Adrenal gland (tissue), 12 donors: ENCODE measurements around the gene BNC1. TPM values are rescaled to one million over a fixed set of nuclear protein-coding genes. Genes with fewer than 3 reads are reported as not detected.
"Not testable (repeated sequence)": the region's sequence is repeated elsewhere in the genome, so short reads cannot be mapped to it uniquely, and the experiment has no call there.

Source experiments
- DNase-seq, 7 donors: peaks; one replicate each; pipeline ENCODE4 v3.0.0-alpha.2; 2019 to 2020
- H3K27ac ChIP-seq, 5 donors: fragments of 200-600 bp; sonication (generic) in 4 of 5; 1 replicate in 3 of 5; 2 replicates in 2 of 5; pipeline versions ENCODE4 v1.5.1 to v1.8.0; 2016 to 2020; ENCODE audit warnings: mild to moderate bottlenecking in 1 of 5
- H3K27me3 ChIP-seq: fragments of 200-600 bp; 2 replicates; pipeline ENCODE4 v1.8.0; 2021
- H3K36me3 ChIP-seq, 2 donors: fragments of 200-600 bp; replicated peaks in 1 of 2; 1 replicate in 1 of 2; 2 replicates in 1 of 2; pipeline versions ENCODE4 v1.5.1 to v1.8.0; 2018 to 2022
- H3K4me1 ChIP-seq, 2 donors: fragments of 200-600 bp; replicated peaks in 1 of 2; 1 replicate in 1 of 2; 2 replicates in 1 of 2; pipeline versions ENCODE4 v1.5.1 to v1.8.0; 2018 to 2021
- H3K4me3 ChIP-seq, 4 donors: fragments of 200-600 bp; sonication (generic) in 3 of 4; one replicate each; pipeline ENCODE4 v1.5.1; 2016 to 2018
- H3K9me3 ChIP-seq, 3 donors: fragments of 200-600 bp; sonication (generic) in 1 of 3; replicated peaks in 1 of 3; 1 replicate in 2 of 3; 2 replicates in 1 of 3; pipeline versions ENCODE4 v1.5.1 to v1.8.0; 2016 to 2021
- POLR2A ChIP-seq, 2 donors: fragments of 450-650 bp; IDR thresholded peaks; one replicate each; pipeline ENCODE4 v1.6.1; 2017; ENCODE audit warnings: antibody characterized with exemption in 2 of 2, mild to moderate bottlenecking in 2 of 2, moderate library complexity in 1 of 2
- WGBS, 4 donors: extraction: QIAGEN DNeasy Blood & Tissue Kit in 2 of 4; methylation state at CpG; one replicate each; pipeline versions ENCODE4 v1.1.5 to v1.1.7; 2013 to 2017; 5-methylcytosine and 5-hydroxymethylcytosine counted together
- intact Hi-C, 2 donors: fragments of 100-400 bp; cut with DNase I; formaldehyde crosslinking; loops; one replicate each; pipeline versions ENCODE4 v1.14.1 to v1.15.0; 2022 to 2023
- polyA plus RNA-seq, 3 donors: library from polyadenylated mRNA; stranded (reverse); fragments of 200-250 nt in 2 of 3; fragments of 350-450 nt in 1 of 3; fragmentation: Illumina TruSeq in 1 of 3; extraction: RNeasy Lipid Tissue Mini Kit (QIAGEN cat#74804) in 1 of 3; gene quantifications; one replicate each; pipeline ENCODE4 v1.2.3, GENCODE V29; 2013 to 2014
- total RNA-seq, 9 donors: library from RNA; depleted of rRNA in 4 of 9; stranded (reverse); fragments of >200 nt in 4 of 9; fragments of 120-200 nt in 1 of 9; fragmentation: NEBNext Ultra II Directional in 1 of 9; extraction: Animal tissue kit (Norgen Biotek cat#: 25700) in 1 of 9; gene quantifications; one replicate each; pipeline versions ENCODE4 v1.1.0 to v1.2.4, GENCODE V29; 2013 to 2023
- TF ChIP-seq, protein P1 (sequence below), 6 experiments: fragments of 450-650 bp in 4 of 6; fragments of 200-600 bp in 2 of 6; sonication (generic) in 1 of 6; IDR thresholded peaks; 1 replicate in 5 of 6; 2 replicates in 1 of 6; pipeline versions ENCODE4 v1.5.1 to v1.8.0; 2016 to 2021; ENCODE audit warnings: antibody characterized with exemption in 6 of 6, mild to moderate bottlenecking in 2 of 6, moderate library complexity in 1 of 6
- donor health status: healthy with polysubstance abuse.
- donor health status: Bipolar disorder and iron deficiency.
- donor health status: DM: yes; HTN: yes; CAD: no.
- donor health status: DM: no; HTN: no; CAD: no.
- donor health status: DM: no; HTN: no; CAD: no.
- donor health status: DM: yes; HTN: yes; CAD: no.

The BNC1 gene
- total and polyA plus RNA-seq, 12 donors: 0.03 to 0.55 (median 0.17) TPM; not detected in 3

DNA sequence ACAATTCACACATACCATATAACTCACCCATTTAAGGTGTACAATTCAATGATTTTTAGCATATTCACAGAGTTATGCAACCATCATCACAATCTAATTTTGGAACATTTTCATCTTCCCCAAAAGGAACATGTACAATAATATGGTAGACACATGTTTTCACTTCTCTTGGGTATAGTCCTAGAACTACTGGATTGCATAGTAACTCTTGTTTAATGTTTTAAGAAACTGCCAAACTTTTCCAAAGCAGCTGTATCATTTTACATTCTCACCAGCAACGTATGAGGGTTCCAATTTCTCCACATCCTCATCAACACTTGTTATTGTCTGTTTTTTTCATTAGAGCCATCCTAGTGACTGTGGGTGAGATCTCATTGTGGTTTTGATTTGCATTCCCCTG, 14.3 kb downstream of the BNC1 start:
- WGBS, 4 donors: 34 to 63% (median 43%) methylated on average over 1 of the region's 1 CpG
- no peak overlapping the region for H3K4me3 ChIP-seq
- no peak overlapping the region for H3K27ac ChIP-seq
- no peak for DNase-seq
- no peaks in the 10 kb centered on the region for H3K9me3 ChIP-seq
- TF ChIP-seq, protein P1, sequence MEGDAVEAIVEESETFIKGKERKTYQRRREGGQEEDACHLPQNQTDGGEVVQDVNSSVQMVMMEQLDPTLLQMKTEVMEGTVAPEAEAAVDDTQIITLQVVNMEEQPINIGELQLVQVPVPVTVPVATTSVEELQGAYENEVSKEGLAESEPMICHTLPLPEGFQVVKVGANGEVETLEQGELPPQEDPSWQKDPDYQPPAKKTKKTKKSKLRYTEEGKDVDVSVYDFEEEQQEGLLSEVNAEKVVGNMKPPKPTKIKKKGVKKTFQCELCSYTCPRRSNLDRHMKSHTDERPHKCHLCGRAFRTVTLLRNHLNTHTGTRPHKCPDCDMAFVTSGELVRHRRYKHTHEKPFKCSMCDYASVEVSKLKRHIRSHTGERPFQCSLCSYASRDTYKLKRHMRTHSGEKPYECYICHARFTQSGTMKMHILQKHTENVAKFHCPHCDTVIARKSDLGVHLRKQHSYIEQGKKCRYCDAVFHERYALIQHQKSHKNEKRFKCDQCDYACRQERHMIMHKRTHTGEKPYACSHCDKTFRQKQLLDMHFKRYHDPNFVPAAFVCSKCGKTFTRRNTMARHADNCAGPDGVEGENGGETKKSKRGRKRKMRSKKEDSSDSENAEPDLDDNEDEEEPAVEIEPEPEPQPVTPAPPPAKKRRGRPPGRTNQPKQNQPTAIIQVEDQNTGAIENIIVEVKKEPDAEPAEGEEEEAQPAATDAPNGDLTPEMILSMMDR (IDR thresholded peaks at IDR 0.05): no peak
- TF ChIP-seq POLR2A (IDR thresholded peaks at IDR 0.05): no peak
- H3K4me1 ChIP-seq: no peaks in the 10 kb centered on the region
- intact Hi-C loops: no loop called here
- peaks cover 10% of the 10 kb centered on the region for H3K27me3 ChIP-seq
- no peaks in the 10 kb centered on the region for H3K36me3 ChIP-seq

DNA sequence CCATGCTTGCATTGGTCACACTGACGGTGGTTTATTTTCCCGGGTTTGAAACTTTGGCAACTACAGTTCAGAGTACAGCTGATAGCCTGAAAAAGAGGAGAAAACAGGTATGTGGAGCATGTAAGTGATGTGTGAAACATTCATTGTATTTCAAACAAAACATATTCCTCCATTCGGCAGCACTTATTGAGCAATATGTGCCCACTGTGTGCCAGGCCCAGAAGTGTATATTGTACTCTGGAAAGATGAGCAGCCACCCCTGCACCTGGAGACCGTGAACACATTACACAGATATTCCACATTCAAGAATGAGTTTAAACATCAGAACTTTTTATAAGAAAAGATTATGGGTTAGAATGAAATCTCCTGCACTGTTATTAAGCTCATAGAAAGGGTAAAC, 16.3 kb downstream of the BNC1 start:
- TF ChIP-seq, protein P1 (IDR thresholded peaks at IDR 0.05): no peak
- TF ChIP-seq POLR2A (IDR thresholded peaks at IDR 0.05): no peak
- Histone ChIP-seq H3K4me3 (no peak overlapping the region), H3K27me3 (no peaks in the 10 kb centered on the region), H3K36me3 (no peaks in the 10 kb centered on the region), H3K27ac (no peak overlapping the region), H3K9me3 (no peaks in the 10 kb centered on the region), H3K4me1 (no peaks in the 10 kb centered on the region)
- intact Hi-C loops: no loop called here
- DNase-seq: no peak
- 71 to 86% (median 79%) methylated on average over 4 of the region's 4 CpGs for WGBS, 4 donors

DNA sequence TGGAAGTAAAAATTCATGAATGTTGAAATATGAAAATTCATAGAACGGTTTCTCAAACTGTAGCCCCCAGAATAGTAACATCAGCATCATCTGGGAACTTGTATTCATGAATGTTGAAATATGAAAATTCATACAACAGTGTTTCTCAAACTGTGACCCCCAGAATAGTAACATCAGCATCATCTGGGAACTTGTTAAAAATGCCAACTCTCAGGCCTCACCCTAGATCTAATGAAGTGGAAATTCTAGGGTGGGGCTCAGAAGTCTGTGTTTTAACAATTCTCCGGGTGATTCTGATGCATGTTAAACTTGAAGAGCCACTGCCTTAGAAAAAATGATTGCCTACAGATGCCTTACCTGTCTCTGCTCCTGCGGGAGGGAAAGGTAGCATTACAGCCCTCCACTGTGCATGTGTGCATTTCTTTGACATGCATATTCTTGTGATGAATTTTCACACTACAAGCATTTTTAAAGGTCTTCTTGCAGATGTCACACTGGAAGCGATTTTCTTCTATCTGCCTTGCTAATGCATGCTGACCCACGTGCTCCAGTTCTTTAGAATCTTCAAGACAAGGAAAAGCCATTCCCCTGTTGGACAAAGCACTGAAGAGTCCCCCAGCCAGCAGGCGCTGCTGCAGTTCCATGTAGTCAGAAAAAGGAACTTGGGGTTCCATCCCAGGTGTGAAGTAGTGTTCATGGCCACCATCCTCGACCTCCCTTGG, 21.7 kb downstream of the BNC1 start:
- intact Hi-C loops: no loop called here
- Histone ChIP-seq H3K27me3 (no peaks in the 10 kb centered on the region), H3K4me3 (no peak overlapping the region), H3K4me1 (no peaks in the 10 kb centered on the region), H3K9me3 (no peaks in the 10 kb centered on the region), H3K36me3 (no peaks in the 10 kb centered on the region), H3K27ac (no peak overlapping the region)
- 68 to 78% (median 74%) methylated on average over 6 to 7 of the region's 7 CpGs for WGBS, 4 donors
- no peak for TF ChIP-seq POLR2A (IDR thresholded peaks at IDR 0.05)
- TF ChIP-seq, protein P1 (IDR thresholded peaks at IDR 0.05): no peak
- DNase-seq: no peak

DNA sequence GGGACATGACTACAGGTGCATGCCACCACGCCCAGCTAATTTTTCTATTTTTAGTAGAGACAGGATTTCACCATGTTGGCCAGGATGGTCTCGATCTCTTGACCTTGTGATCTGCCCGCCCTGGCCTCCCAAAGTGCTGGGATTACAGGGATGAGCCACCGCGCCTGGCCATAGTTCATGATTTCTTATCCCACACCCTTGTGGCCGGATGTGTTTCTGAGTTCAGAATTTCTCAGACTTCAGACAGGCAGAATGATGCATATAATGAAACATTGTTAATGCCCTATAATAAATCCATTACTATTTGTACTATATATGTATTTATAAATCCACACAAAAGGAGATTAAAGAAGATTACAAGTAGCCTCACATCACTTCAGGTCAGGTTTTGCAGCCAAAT, 22.3 kb downstream of the BNC1 start:
- DNase-seq, intact Hi-C loops, H3K27me3 ChIP-seq, H3K4me1 ChIP-seq, H3K4me3 ChIP-seq, H3K36me3 ChIP-seq, H3K27ac ChIP-seq, H3K9me3 ChIP-seq: not testable (repeated sequence)
- WGBS, 4 donors: 76 to 86% (median 82%) methylated on average over 6 of the region's 6 CpGs

DNA sequence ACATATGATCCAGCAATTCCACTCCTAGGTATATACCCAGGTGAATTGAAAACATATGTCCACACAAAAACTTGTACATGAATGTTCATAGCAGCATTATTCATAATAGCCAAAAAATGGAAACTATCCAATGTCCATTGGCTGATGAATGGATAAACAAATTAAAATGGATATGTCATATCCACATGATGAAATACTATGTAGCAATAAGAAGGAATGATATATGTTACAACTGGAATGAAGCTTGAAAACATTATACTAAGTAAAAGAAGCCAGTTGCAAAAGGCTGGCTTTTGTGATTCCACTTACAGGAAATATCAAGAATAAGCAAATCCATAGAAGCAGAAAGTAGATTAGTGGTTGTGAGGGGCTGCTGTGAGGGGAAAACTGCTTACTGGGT, 33.7 kb downstream of the BNC1 start:
- Histone ChIP-seq H3K4me1 (peaks cover 0 to 3% of the 10 kb centered on the region in 2 donors), H3K27me3 (peaks cover 18% of the 10 kb centered on the region), H3K4me3 (no peak overlapping the region), H3K9me3 (no peaks in the 10 kb centered on the region), H3K27ac (no peak overlapping the region), H3K36me3 (no peaks in the 10 kb centered on the region)
- intact Hi-C loops: no loop called here
- DNase-seq: no peak
- TF ChIP-seq, protein P1 (IDR thresholded peaks at IDR 0.05): no peak
- TF ChIP-seq POLR2A (IDR thresholded peaks at IDR 0.05): no peak
